IMR-90 (cell line): ENCODE measurements around the gene SNX30. TPM values are rescaled to one million over a fixed set of nuclear protein-coding genes. Genes with fewer than 3 reads are reported as not detected.

Experiments used
- ATAC-seq: fragments of 200-7000 bp; cut with Tn5 transposase; 2 replicates; pipeline ENCODE4 v1.9.1; 2020; ENCODE audit warnings: low read depth, mild to moderate bottlenecking, moderate library complexity
- BruUV-seq: library from RNA; stranded (reverse); fragments of 400-500 nt; replicated peaks from 2 replicates; lab custom pipeline; 2021; lab: Mats Ljungman, UMichigan
- CTCF ChIA-PET: fragments of 300-600 bp; formaldehyde crosslinking; extraction: SDS; loops from one replicate; lab custom pipeline; 2021; ENCODE audit warnings: antibody characterized with exemption; lab: Yijun Ruan, JAX
- POLR2A ChIA-PET: fragments of 300-600 bp; sonication (Branson Sonifier 250); formaldehyde crosslinking; loops from one replicate; lab custom pipeline; 2022; ENCODE audit warnings: antibody characterized with exemption; ENCODE audit not compliant: unreplicated experiment; lab: Charles Lee
- DNase-seq: peaks from one replicate; pipeline ENCODE4 v3.0.0; 2013
- H2AFZ ChIP-seq: replicated peaks from 2 replicates; pipeline ENCODE3; 2013; ENCODE audit warnings: low read length, mild to moderate bottlenecking; ENCODE audit not compliant: poor library complexity
- H2AK5ac ChIP-seq: 2 replicates; pipeline ENCODE4 v1.6.1; 2013; ENCODE audit warnings: low read depth, low read length, inconsistent platforms
- H2AK9ac ChIP-seq: replicated peaks from 2 replicates; pipeline ENCODE3; 2013; ENCODE audit warnings: mild to moderate bottlenecking, low read depth, low read length, moderate library complexity; ENCODE audit not compliant: poor library complexity
- H2BK120ac ChIP-seq: 2 replicates; pipeline ENCODE4 v1.6.1; 2013; ENCODE audit warnings: low read depth, low read length, inconsistent platforms
- H2BK15ac ChIP-seq: 3 replicates; pipeline ENCODE4 v1.6.1; 2013; ENCODE audit warnings: low read depth, low read length, inconsistent platforms
- H2BK20ac ChIP-seq: 2 replicates; pipeline ENCODE4 v1.6.1; 2013; ENCODE audit warnings: low read depth, mild to moderate bottlenecking, inconsistent platforms, low read length, moderate library complexity
- H2BK5ac ChIP-seq: 2 replicates; pipeline ENCODE4 v1.6.1; 2013; ENCODE audit warnings: mild to moderate bottlenecking, low read depth, low read length, inconsistent platforms; ENCODE audit not compliant: poor library complexity, severe bottlenecking
- H3K14ac ChIP-seq: replicated peaks from 2 replicates; pipeline ENCODE4 v1.6.1; 2013; ENCODE audit warnings: low read depth, low read length, inconsistent platforms
- H3K18ac ChIP-seq: 2 replicates; pipeline ENCODE4 v1.6.1; 2013; ENCODE audit warnings: low read depth, low read length, control low read depth
- H3K23ac ChIP-seq: 2 replicates; pipeline ENCODE4 v1.6.1; 2013; ENCODE audit warnings: low read depth, low read length, inconsistent platforms
- H3K27ac ChIP-seq: 2 replicates; pipeline ENCODE4 v1.5.1; 2013; ENCODE audit warnings: mild to moderate bottlenecking, control low read depth, low read length; ENCODE audit not compliant: insufficient read depth
- H3K27me3 ChIP-seq: 2 replicates; pipeline ENCODE4 v1.6.1; 2013; ENCODE audit warnings: low read length; ENCODE audit not compliant: control insufficient read depth, insufficient read depth
- H3K36me3 ChIP-seq: 2 replicates; pipeline ENCODE4 v1.6.1; 2013; ENCODE audit warnings: low read length, mixed read lengths; ENCODE audit not compliant: control insufficient read depth, insufficient read depth
- H3K4ac ChIP-seq: 2 replicates; pipeline ENCODE4 v1.6.1; 2013; ENCODE audit warnings: low read depth, low read length, inconsistent platforms
- H3K4me1 ChIP-seq: 2 replicates; pipeline ENCODE4 v1.6.1; 2013; ENCODE audit warnings: low read length, mixed read lengths; ENCODE audit not compliant: control insufficient read depth, insufficient read depth
- H3K4me2 ChIP-seq: 2 replicates; pipeline ENCODE4 v1.6.1; 2013; ENCODE audit warnings: low read depth, mild to moderate bottlenecking, control low read depth, low read length, moderate library complexity
- H3K4me3 ChIP-seq: 2 replicates; pipeline ENCODE4 v1.5.1; 2013; ENCODE audit warnings: low read depth, mild to moderate bottlenecking, control low read depth, low read length, moderate library complexity; ENCODE audit not compliant: insufficient read depth
- H3K56ac ChIP-seq: 2 replicates; pipeline ENCODE4 v1.6.1; 2013; ENCODE audit warnings: low read length, inconsistent platforms; ENCODE audit not compliant: insufficient read depth; ENCODE audit errors: extremely low read depth
- H3K79me1 ChIP-seq, 2 experiments: 2 replicates each; pipeline ENCODE4 v1.6.1; 2013; ENCODE audit warnings: low read length in 2 of 2, inconsistent platforms in 1 of 2, low read depth in 1 of 2
- H3K9ac ChIP-seq: 2 replicates; pipeline ENCODE4 v1.6.1; 2013; ENCODE audit warnings: low read depth, low read length, control low read depth
- H3K9me1 ChIP-seq: 2 replicates; pipeline ENCODE4 v1.6.1; 2013; ENCODE audit warnings: low read length, inconsistent platforms; ENCODE audit not compliant: insufficient read depth
- H3K9me3 ChIP-seq: 2 replicates; pipeline ENCODE4 v1.6.1; 2013; ENCODE audit warnings: low read length; ENCODE audit not compliant: control insufficient read depth, insufficient read depth
- H4K20me1 ChIP-seq: 2 replicates; pipeline ENCODE4 v1.6.1; 2013; ENCODE audit warnings: low read length, inconsistent platforms; ENCODE audit not compliant: insufficient read depth
- H4K5ac ChIP-seq: 2 replicates; pipeline ENCODE4 v1.6.1; 2013; ENCODE audit warnings: mild to moderate bottlenecking, low read depth, low read length, control low read depth
- H4K8ac ChIP-seq, 2 experiments: 2 replicates each; pipeline ENCODE4 v1.6.1; 2013; ENCODE audit warnings: low read depth in 2 of 2, low read length in 2 of 2, control low read depth in 1 of 2, inconsistent platforms in 1 of 2
- H4K91ac ChIP-seq: 2 replicates; pipeline ENCODE4 v1.6.1; 2013; ENCODE audit warnings: low read depth, low read length, inconsistent platforms; ENCODE audit not compliant: insufficient read depth
- BHLHE40 ChIP-seq: fragments of 150-350 bp; IDR thresholded peaks from 2 replicates; pipeline ENCODE4 v1.6.1; 2016; ENCODE audit warnings: mild to moderate bottlenecking, low read depth, low read length
- CEBPB ChIP-seq: IDR thresholded peaks from 2 replicates; pipeline ENCODE4 v1.6.1; 2012; ENCODE audit warnings: low read depth, low read length, improper control_type of control experiment
- CHD1 ChIP-seq: IDR thresholded peaks from 2 replicates; pipeline ENCODE4 v1.6.1; 2012; ENCODE audit warnings: low read depth, low read length, improper control_type of control experiment
- FOS ChIP-seq: fragments of 150-350 bp; IDR thresholded peaks from 2 replicates; pipeline ENCODE4 v1.6.1; 2016; ENCODE audit warnings: low read depth, low read length
- MAFK ChIP-seq: IDR thresholded peaks from 2 replicates; pipeline ENCODE4 v1.6.1; 2012; ENCODE audit warnings: low read depth, low read length, improper control_type of control experiment
- MAZ ChIP-seq: IDR thresholded peaks from 2 replicates; pipeline ENCODE4 v1.6.1; 2012; ENCODE audit warnings: low read depth, mild to moderate bottlenecking, low read length, improper control_type of control experiment, moderate library complexity, borderline replicate concordance
- MXI1 ChIP-seq: IDR thresholded peaks from 2 replicates; pipeline ENCODE4 v1.6.1; 2012; ENCODE audit warnings: low read depth, mild to moderate bottlenecking, low read length, moderate library complexity, borderline replicate concordance
- NFE2L2 ChIP-seq: fragments of 150-350 bp; IDR thresholded peaks from 2 replicates; pipeline ENCODE4 v1.6.1; 2016; ENCODE audit warnings: low read depth, mild to moderate bottlenecking, low read length
- POLR2A ChIP-seq: IDR thresholded peaks from 2 replicates; pipeline ENCODE4 v1.6.1; 2012; ENCODE audit warnings: mild to moderate bottlenecking, low read depth, low read length
- RCOR1 ChIP-seq: IDR thresholded peaks from 2 replicates; pipeline ENCODE4 v1.6.1; 2012; ENCODE audit warnings: mild to moderate bottlenecking, low read length, improper control_type of control experiment; ENCODE audit not compliant: insufficient replicate concordance
- RFX5 ChIP-seq: IDR thresholded peaks from 2 replicates; pipeline ENCODE4 v1.8.0; 2012; ENCODE audit warnings: low read depth, mild to moderate bottlenecking, low read length, moderate library complexity
- SMC3 ChIP-seq: fragments of 150-350 bp; IDR thresholded peaks from 2 replicates; pipeline ENCODE4 v1.6.1; 2016; ENCODE audit warnings: low read depth, mild to moderate bottlenecking, antibody characterized with exemption, low read length, moderate library complexity
- whole genome bisulfite sequencing, 2 experiments: methylation state at CpG; one replicate each; pipeline versions ENCODE4 v1.1.5 to v1.1.7; 2013; ENCODE audit warnings: missing lambda C conversion rate in 2 of 2; ENCODE audit not compliant: insufficient read length in 1 of 2; ENCODE audit errors: extremely low coverage in 2 of 2; 5-methylcytosine and 5-hydroxymethylcytosine counted together
- dilution Hi-C: fragments of 300-500 bp; cut with HindIII; formaldehyde crosslinking; loops from one replicate; pipeline ENCODE4 v1.14.3; 2018; ENCODE audit warnings: low sequenced_read_pairs; ENCODE audit not compliant: unreplicated experiment
- in situ Hi-C: fragments of 300-500 bp; cut with MboI; formaldehyde crosslinking; loops from 3 replicates; pipeline ENCODE4 v1.14.3; 2019; ENCODE audit warnings: low sequenced_read_pairs, inconsistent platforms, mixed read lengths
- intact Hi-C: fragments of 100-400 bp; cut with micrococcal nuclease; formaldehyde crosslinking; loops from 2 replicates; pipeline ENCODE4 v1.10.0; 2022
- polyA plus RNA-seq, 3 experiments: library from polyadenylated mRNA; depleted of rRNA; stranded (reverse); fragments of >200 nt; gene quantifications; 2 replicates each; pipeline ENCODE4 v1.2.3, GENCODE V29; 2012; ENCODE audit warnings: low replicate concordance in 1 of 3
- total RNA-seq: library from RNA; depleted of rRNA; stranded (reverse); fragments of >200 nt; gene quantifications from 2 replicates; pipeline ENCODE4 v1.2.3, GENCODE V29; 2012
- TF ChIP-seq, protein P1 (sequence below): fragments of 150-350 bp; IDR thresholded peaks from 2 replicates; pipeline ENCODE4 v1.6.1; 2017; ENCODE audit warnings: mild to moderate bottlenecking, antibody characterized with exemption, low read length, low read depth
- TF ChIP-seq, protein P2 (sequence below): fragments of 150-350 bp; IDR thresholded peaks from 2 replicates; pipeline ENCODE4 v1.6.1; 2016; ENCODE audit warnings: low read depth, mild to moderate bottlenecking, low read length, moderate library complexity, borderline replicate concordance
- TF ChIP-seq, protein P3 (sequence below): conservative IDR thresholded peaks from 2 replicates; pipeline ENCODE4 v1.5.1; 2012; ENCODE audit warnings: mild to moderate bottlenecking, low read depth, low read length, improper control_type of control experiment

Gene SNX30
- total and polyA plus RNA-seq, 2 of the 4 experiments (the other 2 are of a cell fraction): 8.0 to 18.8 TPM

DNA sequence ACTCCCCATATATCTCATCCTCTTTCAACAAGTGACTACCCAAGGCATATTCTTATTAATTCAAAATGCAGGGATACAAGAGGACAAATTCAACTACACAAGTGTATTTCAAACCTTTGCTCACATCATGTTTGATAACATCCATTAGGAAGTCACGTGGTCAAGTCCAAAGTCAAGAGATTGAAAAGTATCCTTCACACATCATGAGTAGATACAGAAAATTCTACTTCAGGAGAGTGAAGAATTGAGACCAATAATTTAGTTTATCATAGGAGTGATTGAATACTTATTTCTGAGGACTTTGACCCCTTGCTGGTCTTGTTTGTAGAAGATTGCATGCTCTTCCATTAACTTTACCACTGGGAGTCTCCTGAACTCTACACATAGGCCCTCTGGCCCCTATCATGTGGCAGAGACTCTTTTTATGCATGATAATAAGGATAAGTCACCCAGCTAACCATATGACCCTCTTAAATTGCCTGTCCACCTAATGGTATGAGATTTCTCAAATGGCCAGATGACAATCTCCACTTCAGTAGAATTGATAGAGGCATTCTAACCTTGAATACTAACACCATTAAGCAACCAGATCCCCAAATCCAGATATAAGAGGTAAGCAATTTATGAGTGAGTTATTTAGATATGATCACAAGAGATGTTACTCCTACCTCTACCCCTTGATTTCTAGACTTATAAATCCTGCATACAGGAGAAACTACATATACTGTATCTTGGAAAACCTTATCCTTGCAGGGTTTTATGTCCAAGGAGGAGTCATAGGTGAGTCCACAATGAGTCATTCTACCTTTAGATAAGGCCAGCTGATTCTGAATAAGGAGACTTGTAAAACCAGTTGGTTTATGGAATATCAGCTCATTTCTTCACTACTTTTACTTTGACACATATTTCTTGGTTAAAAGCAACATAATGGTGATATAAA is 166.8 kb downstream of the SNX30 start:
- intact Hi-C loops: loop anchor here (5.0 kb wide), 1 partner anchor 740 kb away; no protein-coding TSS in a partner anchor
- no peak overlapping the region for H4K91ac ChIP-seq
- no peaks in the 10 kb centered on the region for H3K79me1 ChIP-seq
- no peak overlapping the region for H4K8ac ChIP-seq
- H3K14ac ChIP-seq: no peak overlapping the region
- H3K27ac ChIP-seq: no peak overlapping the region
- TF ChIP-seq FOS: no peak
- no peak for TF ChIP-seq CHD1
- no peak for TF ChIP-seq BHLHE40
- TF ChIP-seq SMC3: no peak
- TF ChIP-seq POLR2A: no peak
- TF ChIP-seq, protein P1, sequence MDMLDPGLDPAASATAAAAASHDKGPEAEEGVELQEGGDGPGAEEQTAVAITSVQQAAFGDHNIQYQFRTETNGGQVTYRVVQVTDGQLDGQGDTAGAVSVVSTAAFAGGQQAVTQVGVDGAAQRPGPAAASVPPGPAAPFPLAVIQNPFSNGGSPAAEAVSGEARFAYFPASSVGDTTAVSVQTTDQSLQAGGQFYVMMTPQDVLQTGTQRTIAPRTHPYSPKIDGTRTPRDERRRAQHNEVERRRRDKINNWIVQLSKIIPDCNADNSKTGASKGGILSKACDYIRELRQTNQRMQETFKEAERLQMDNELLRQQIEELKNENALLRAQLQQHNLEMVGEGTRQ: no peak
- TF ChIP-seq, protein P2, sequence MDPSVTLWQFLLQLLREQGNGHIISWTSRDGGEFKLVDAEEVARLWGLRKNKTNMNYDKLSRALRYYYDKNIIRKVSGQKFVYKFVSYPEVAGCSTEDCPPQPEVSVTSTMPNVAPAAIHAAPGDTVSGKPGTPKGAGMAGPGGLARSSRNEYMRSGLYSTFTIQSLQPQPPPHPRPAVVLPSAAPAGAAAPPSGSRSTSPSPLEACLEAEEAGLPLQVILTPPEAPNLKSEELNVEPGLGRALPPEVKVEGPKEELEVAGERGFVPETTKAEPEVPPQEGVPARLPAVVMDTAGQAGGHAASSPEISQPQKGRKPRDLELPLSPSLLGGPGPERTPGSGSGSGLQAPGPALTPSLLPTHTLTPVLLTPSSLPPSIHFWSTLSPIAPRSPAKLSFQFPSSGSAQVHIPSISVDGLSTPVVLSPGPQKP: no peak
- no peak for TF ChIP-seq RFX5
- no peak for TF ChIP-seq CEBPB
- no peak for TF ChIP-seq MAZ
- no peak for TF ChIP-seq RCOR1
- no peak for TF ChIP-seq MXI1
- TF ChIP-seq NFE2L2: no peak
- TF ChIP-seq, protein P3, sequence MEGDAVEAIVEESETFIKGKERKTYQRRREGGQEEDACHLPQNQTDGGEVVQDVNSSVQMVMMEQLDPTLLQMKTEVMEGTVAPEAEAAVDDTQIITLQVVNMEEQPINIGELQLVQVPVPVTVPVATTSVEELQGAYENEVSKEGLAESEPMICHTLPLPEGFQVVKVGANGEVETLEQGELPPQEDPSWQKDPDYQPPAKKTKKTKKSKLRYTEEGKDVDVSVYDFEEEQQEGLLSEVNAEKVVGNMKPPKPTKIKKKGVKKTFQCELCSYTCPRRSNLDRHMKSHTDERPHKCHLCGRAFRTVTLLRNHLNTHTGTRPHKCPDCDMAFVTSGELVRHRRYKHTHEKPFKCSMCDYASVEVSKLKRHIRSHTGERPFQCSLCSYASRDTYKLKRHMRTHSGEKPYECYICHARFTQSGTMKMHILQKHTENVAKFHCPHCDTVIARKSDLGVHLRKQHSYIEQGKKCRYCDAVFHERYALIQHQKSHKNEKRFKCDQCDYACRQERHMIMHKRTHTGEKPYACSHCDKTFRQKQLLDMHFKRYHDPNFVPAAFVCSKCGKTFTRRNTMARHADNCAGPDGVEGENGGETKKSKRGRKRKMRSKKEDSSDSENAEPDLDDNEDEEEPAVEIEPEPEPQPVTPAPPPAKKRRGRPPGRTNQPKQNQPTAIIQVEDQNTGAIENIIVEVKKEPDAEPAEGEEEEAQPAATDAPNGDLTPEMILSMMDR: no peak
- no peak for TF ChIP-seq MAFK
- H4K5ac ChIP-seq: no peak overlapping the region
- peaks cover 36% of the 10 kb centered on the region for H3K27me3 ChIP-seq
- no peak overlapping the region for H2BK15ac ChIP-seq
- no peak overlapping the region for H2AK5ac ChIP-seq
- no peak overlapping the region for H3K4me3 ChIP-seq
- no peaks in the 10 kb centered on the region for H4K20me1 ChIP-seq
- H2BK20ac ChIP-seq: no peak overlapping the region
- H3K9ac ChIP-seq: no peak overlapping the region
- H2BK120ac ChIP-seq: no peak overlapping the region
- no TSS peak for BruUV-seq
- no peak overlapping the region for H3K4ac ChIP-seq
- H3K18ac ChIP-seq: no peak overlapping the region
- no peaks in the 10 kb centered on the region for H3K9me3 ChIP-seq
- WGBS, 2 experiments: no CpG with 5 or more reads among the region's 1 CpG
- no peak overlapping the region for H3K56ac ChIP-seq
- dilution Hi-C loops: no loop called here
- no peaks in the 10 kb centered on the region for H3K36me3 ChIP-seq
- no peak overlapping the region for H3K23ac ChIP-seq
- no peak overlapping the region for H3K4me2 ChIP-seq
- CTCF ChIA-PET: no interaction called here
- ATAC-seq: no peak
- H2AK9ac ChIP-seq: no peak overlapping the region
- DNase-seq: no peak
- POLR2A ChIA-PET: no interaction called here
- no peak overlapping the region for H2AFZ ChIP-seq
- in situ Hi-C loops: no loop called here
- no peaks in the 10 kb centered on the region for H3K9me1 ChIP-seq
- no peak overlapping the region for H2BK5ac ChIP-seq
- no peaks in the 10 kb centered on the region for H3K4me1 ChIP-seq
